Measurements from ENCODE around the gene CDC27. TPM values are rescaled to one million over a fixed set of nuclear protein-coding genes. Genes with fewer than 3 reads are reported as not detected.
"Not testable (repeated sequence)": the region's sequence is repeated elsewhere in the genome, so short reads cannot be mapped to it uniquely, and the experiment has no call there.

The CDC27 gene
- total and polyA plus RNA-seq, 2 donors (not counting 1 experiment from before 2014, with no cell fraction given), result 106 to 137 TPM

DNA sequence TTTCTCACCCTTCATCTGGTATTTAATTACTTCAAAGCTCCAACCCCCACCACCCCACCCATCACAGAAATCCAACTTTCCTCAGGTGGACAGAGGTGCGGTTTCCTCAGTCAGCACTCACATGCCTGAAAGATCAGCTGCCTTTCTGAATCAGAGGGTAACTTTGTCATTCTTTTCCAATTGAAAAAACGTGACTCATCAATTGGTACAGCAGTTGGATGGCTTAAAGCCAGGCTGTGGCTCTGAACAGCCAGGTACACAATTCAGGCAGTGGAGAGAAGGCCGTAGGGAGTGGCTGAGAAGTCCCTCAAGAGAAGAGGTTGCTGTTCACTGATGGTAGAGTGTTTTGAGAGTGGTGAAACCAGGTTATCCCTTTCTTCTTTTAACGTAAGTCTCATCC is 118.8 kb downstream of the CDC27 start:
- peak; percentile 11 to 58 for DNase-seq (ENCODE audit: low read depth in 2 of 2)
- not testable (repeated sequence) for H3K27me3 ChIP-seq (ENCODE audit: control insufficient read depth, insufficient read depth, low read length)

More for the DNA sequence above, 118.8 kb downstream of the CDC27 start:
- not testable (repeated sequence) for H3K4me2 ChIP-seq (ENCODE audit: extremely low read depth, insufficient read depth, low read length); H4K20me1 ChIP-seq (ENCODE audit: control insufficient read depth, extremely low read depth, insufficient read depth, low read length); H3K9ac ChIP-seq (ENCODE audit: insufficient read depth, low read length); H3K9me3 ChIP-seq (ENCODE audit: control insufficient read depth, insufficient read depth, low read depth, low read length); H3K4me1 ChIP-seq (ENCODE audit: control insufficient read depth, extremely low read depth, insufficient read depth, low read length); H3K79me2 ChIP-seq (ENCODE audit: control insufficient read depth, insufficient read depth, low read length); H3K27ac ChIP-seq (ENCODE audit: insufficient read depth, low read length); H3K36me3 ChIP-seq (ENCODE audit: control insufficient read depth, insufficient read depth, low read length); H3K4me3 ChIP-seq (replicated peaks in 1 of 4; ENCODE audit: control extremely low read depth in 1 of 4, insufficient read depth in 1 of 4, low read depth in 3 of 4, low read length in 4 of 4); H2AFZ ChIP-seq (ENCODE audit: low read length)

Other genes starting within 250 kb of the CDC27 start
- gene RPRML, start 210.0 kb downstream of the CDC27 start, total RNA-seq, result not detected in 2 replicates
- not detected in 2 replicates for gene RPRML, start 210.0 kb downstream of the CDC27 start, polyA plus RNA-seq
- gene MYL4, start 20.1 kb upstream of the CDC27 start, total RNA-seq, result not detected in 2 replicates
- 0.16 and 1.3 TPM in 2 replicates for gene MYL4, start 20.1 kb upstream of the CDC27 start, polyA plus RNA-seq
- gene ITGB3, start 64.5 kb upstream of the CDC27 start, total RNA-seq, result 13.1 and 22.0 TPM in 2 replicates
- 10.4 and 23.3 TPM in 2 replicates for gene ITGB3, start 64.5 kb upstream of the CDC27 start, polyA plus RNA-seq
- 9.2 and 10.0 TPM in 2 replicates for gene EFCAB13, start 134.7 kb upstream of the CDC27 start, total RNA-seq
- gene EFCAB13, start 134.7 kb upstream of the CDC27 start, polyA plus RNA-seq, result 1.0 and 1.3 TPM in 2 replicates